ENCODE data around the gene DUS4L. TPM values are rescaled to one million over a fixed set of nuclear protein-coding genes. Genes with fewer than 3 reads are reported as not detected.

Gene DUS4L
- total and polyA plus RNA-seq, 2 of the 13 experiments (the other 11 are each of a cell fraction or from before 2014, with no cell fraction given) = 5.6 to 9.8 TPM

DNA sequence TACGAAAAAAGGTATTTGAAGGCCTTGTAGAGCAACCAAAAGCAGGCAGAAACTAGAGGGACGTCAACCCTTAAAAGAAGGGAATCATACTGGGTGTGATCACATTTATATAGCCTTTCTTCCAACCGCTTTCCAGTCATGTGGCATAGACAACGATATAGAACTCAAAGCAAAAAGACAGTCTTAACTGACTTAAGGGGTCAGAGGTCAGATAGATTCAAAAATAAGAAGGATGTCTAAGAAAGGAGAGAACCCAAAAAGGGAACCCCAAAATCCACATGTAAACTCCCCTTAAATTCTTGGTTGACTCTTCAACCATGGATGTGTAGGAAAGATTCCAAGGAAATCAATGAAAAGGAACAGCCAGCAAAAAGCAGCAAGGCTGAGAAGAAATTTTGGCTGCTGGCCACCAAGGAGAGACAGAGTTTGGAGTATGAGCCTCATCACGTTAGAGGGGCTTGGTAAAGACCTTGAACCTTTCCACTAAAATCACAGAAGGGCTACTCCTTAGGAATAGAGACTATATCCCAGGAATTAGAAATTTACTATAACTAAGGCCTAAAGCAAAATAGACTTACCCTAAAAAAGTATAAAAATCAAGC, 24.9 kb downstream of the DUS4L start (continued):
- TF ChIP-seq ZFP41 (CRISPR knock-in tag; IDR thresholded peaks at IDR 0.05; ENCODE audit: borderline replicate concordance) = no peak
- no peak for TF ChIP-seq ZNF629 (CRISPR knock-in tag; conservative IDR thresholded peaks at IDR 0.05)
- TF ChIP-seq, protein P1, sequence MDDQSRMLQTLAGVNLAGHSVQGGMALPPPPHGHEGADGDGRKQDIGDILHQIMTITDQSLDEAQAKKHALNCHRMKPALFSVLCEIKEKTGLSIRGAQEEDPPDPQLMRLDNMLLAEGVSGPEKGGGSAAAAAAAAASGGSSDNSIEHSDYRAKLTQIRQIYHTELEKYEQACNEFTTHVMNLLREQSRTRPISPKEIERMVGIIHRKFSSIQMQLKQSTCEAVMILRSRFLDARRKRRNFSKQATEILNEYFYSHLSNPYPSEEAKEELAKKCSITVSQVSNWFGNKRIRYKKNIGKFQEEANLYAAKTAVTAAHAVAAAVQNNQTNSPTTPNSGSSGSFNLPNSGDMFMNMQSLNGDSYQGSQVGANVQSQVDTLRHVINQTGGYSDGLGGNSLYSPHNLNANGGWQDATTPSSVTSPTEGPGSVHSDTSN (CRISPR knock-in tag; IDR thresholded peaks at IDR 0.05; ENCODE audit: borderline replicate concordance) = no peak
- no peak for TF ChIP-seq PHB2 (IDR thresholded peaks at IDR 0.05; ENCODE audit: partially characterized antibody)

DNA sequence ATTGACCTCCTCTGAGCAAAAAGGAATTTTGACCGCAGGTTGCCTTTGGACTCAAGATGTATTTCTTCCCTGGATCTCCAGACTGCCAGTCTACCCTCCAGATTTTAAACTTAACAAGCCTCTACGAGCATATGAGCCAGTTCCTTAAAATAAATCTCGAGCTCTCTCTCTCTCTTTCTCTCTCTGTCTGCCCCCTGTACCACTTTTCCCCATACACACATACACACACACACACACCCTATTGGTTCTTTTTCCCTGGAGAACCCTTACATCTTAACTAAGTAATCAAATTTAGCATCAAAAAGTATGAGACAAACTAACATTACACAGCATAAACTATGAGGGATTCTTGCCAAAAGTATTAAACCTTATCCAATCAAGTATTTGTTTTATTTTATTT, 27.6 kb downstream of the DUS4L start:
- intact Hi-C loops (cut with micrococcal nuclease; ENCODE audit: unreplicated experiment) = no loop called here
- TF ChIP-seq HOXD1 (CRISPR knock-in tag; IDR thresholded peaks at IDR 0.05) = no peak
- no peak for TF ChIP-seq TMF1 (CRISPR knock-in tag; IDR thresholded peaks at IDR 0.05; ENCODE audit: low read depth)
- TF ChIP-seq ZNF790 (CRISPR knock-in tag; IDR thresholded peaks at IDR 0.05; ENCODE audit: borderline replicate concordance) = no peak
- TF ChIP-seq, protein P2, sequence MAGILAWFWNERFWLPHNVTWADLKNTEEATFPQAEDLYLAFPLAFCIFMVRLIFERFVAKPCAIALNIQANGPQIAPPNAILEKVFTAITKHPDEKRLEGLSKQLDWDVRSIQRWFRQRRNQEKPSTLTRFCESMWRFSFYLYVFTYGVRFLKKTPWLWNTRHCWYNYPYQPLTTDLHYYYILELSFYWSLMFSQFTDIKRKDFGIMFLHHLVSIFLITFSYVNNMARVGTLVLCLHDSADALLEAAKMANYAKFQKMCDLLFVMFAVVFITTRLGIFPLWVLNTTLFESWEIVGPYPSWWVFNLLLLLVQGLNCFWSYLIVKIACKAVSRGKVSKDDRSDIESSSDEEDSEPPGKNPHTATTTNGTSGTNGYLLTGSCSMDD (CRISPR knock-in tag; IDR thresholded peaks at IDR 0.05) = no peak
- no peak for TF ChIP-seq PHF21A (CRISPR knock-in tag; IDR thresholded peaks at IDR 0.05)
- no peak for TF ChIP-seq ZNF136 (CRISPR knock-in tag; IDR thresholded peaks at IDR 0.05; ENCODE audit: low read depth)
- TF ChIP-seq, protein P3, sequence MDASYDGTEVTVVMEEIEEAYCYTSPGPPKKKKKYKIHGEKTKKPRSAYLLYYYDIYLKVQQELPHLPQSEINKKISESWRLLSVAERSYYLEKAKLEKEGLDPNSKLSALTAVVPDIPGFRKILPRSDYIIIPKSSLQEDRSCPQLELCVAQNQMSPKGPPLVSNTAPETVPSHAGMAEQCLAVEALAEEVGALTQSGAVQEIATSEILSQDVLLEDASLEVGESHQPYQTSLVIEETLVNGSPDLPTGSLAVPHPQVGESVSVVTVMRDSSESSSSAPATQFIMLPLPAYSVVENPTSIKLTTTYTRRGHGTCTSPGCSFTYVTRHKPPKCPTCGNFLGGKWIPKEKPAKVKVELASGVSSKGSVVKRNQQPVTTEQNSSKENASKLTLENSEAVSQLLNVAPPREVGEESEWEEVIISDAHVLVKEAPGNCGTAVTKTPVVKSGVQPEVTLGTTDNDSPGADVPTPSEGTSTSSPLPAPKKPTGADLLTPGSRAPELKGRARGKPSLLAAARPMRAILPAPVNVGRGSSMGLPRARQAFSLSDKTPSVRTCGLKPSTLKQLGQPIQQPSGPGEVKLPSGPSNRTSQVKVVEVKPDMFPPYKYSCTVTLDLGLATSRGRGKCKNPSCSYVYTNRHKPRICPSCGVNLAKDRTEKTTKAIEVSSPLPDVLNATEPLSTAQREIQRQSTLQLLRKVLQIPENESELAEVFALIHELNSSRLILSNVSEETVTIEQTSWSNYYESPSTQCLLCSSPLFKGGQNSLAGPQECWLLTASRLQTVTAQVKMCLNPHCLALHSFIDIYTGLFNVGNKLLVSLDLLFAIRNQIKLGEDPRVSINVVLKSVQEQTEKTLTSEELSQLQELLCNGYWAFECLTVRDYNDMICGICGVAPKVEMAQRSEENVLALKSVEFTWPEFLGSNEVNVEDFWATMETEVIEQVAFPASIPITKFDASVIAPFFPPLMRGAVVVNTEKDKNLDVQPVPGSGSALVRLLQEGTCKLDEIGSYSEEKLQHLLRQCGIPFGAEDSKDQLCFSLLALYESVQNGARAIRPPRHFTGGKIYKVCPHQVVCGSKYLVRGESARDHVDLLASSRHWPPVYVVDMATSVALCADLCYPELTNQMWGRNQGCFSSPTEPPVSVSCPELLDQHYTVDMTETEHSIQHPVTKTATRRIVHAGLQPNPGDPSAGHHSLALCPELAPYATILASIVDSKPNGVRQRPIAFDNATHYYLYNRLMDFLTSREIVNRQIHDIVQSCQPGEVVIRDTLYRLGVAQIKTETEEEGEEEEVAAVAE (CRISPR knock-in tag; IDR thresholded peaks at IDR 0.05; ENCODE audit: borderline replicate concordance) = no peak
- TF ChIP-seq FOXC1 (CRISPR knock-in tag; IDR thresholded peaks at IDR 0.05; ENCODE audit: borderline replicate concordance) = no peak
- TF ChIP-seq NFATC3 (CRISPR knock-in tag; IDR thresholded peaks at IDR 0.05) = no peak
- no peak for TF ChIP-seq ZNF138 (CRISPR knock-in tag; IDR thresholded peaks at IDR 0.05; ENCODE audit: low read depth)
- TF ChIP-seq, protein P4, sequence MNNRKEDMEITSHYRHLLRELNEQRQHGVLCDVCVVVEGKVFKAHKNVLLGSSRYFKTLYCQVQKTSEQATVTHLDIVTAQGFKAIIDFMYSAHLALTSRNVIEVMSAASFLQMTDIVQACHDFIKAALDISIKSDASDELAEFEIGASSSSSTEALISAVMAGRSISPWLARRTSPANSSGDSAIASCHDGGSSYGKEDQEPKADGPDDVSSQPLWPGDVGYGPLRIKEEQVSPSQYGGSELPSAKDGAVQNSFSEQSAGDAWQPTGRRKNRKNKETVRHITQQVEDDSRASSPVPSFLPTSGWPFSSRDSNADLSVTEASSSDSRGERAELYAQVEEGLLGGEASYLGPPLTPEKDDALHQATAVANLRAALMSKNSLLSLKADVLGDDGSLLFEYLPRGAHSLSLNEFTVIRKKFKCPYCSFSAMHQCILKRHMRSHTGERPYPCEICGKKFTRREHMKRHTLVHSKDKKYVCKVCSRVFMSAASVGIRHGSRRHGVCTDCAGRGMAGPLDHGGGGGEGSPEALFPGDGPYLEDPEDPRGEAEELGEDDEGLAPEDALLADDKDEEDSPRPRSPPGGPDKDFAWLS (CRISPR knock-in tag; IDR thresholded peaks at IDR 0.05; ENCODE audit: borderline replicate concordance) = no peak

More for the DNA sequence above, 27.6 kb downstream of the DUS4L start:
- H3K9ac ChIP-seq (ENCODE audit: insufficient read depth, low read depth, low read length) = no peak overlapping the region
- BruUV-seq (replicated peaks) = no TSS peak
- H3K9me3 ChIP-seq (ENCODE audit: low read length) = no peaks in the 10 kb centered on the region
- CTCF ChIA-PET (ENCODE audit: low intra/inter-chr PET ratio, low total read pairs) = no interaction called here
- ATAC-seq (no peak), FAIRE-seq (no peak), DNase-seq (ENCODE audit: low spot score) (no peak)
- H3K4me3 ChIP-seq (replicated peaks in 1 of 3; ENCODE audit: insufficient read depth in 1 of 3, low read depth in 2 of 3, low read length in 3 of 3) = no peak overlapping the region
- H3K27ac ChIP-seq (ENCODE audit: extremely low read length, insufficient read depth, low read length) = no peak overlapping the region
- in situ Hi-C loops (cut with HindIII; ENCODE audit: extremely low pct_ligation_motif_present, low pct_unique_long_range_greater_than_20kb) = no loop called here
- no peaks in the 10 kb centered on the region for H4K20me1 ChIP-seq (ENCODE audit: insufficient read depth, low read length)
- POLR2A ChIA-PET = no interaction called here
- H3K36me3 ChIP-seq (replicated peaks in 1 of 2; ENCODE audit: control insufficient read depth in 1 of 2, insufficient read depth in 2 of 2, low read length in 2 of 2) = peaks cover 1 to 3% of the 10 kb centered on the region in 2 experiments; a peak in 3 of 5 replicates
- H3K4me1 ChIP-seq (ENCODE audit: insufficient read depth, low read length) = no peaks in the 10 kb centered on the region
- 93% methylated on average over 3 of the region's 3 CpGs for WGBS (ENCODE audit: low lambda C conversion rate)
- H3K4me2 ChIP-seq (ENCODE audit: low read depth, low read length) = no peak overlapping the region
- no peaks in the 10 kb centered on the region for H3K27me3 ChIP-seq (ENCODE audit: control insufficient read depth in 1 of 2, insufficient read depth in 2 of 2, low read length in 2 of 2)
- H2AFZ ChIP-seq (ENCODE audit: low read length) = no peak overlapping the region
- H3K79me2 ChIP-seq (ENCODE audit: insufficient read depth, low read length) = no peaks in the 10 kb centered on the region
